Endodermal cell (in vitro differentiated cells): ENCODE results near the gene PRDM16. TPM values are rescaled to one million over a fixed set of nuclear protein-coding genes. Genes with fewer than 3 reads are reported as not detected.

Experiments used
- DNase-seq: peaks from one replicate; pipeline ENCODE4 v3.0.0-alpha.2; 2017
- H3K27ac ChIP-seq: 2 replicates; pipeline ENCODE4 v1.5.1; 2013; ENCODE audit warnings: mild to moderate bottlenecking, low read depth, low read length, moderate library complexity
- H3K27me3 ChIP-seq: 2 replicates; pipeline ENCODE4 v1.6.1; 2013; ENCODE audit warnings: mild to moderate bottlenecking, low read length, moderate library complexity; ENCODE audit not compliant: insufficient read depth, control insufficient read depth, poor library complexity, severe bottlenecking
- H3K36me3 ChIP-seq: 2 replicates; pipeline ENCODE4 v1.7.0; 2013; ENCODE audit warnings: mild to moderate bottlenecking, low read length, moderate library complexity; ENCODE audit not compliant: control insufficient read depth, insufficient read depth
- H3K4me1 ChIP-seq: one replicate; pipeline ENCODE4 v1.7.0; 2013; ENCODE audit warnings: low read length; ENCODE audit not compliant: control insufficient read depth, insufficient read depth
- H3K4me3 ChIP-seq: 2 replicates; pipeline ENCODE4 v1.5.1; 2013; ENCODE audit warnings: mild to moderate bottlenecking, low read length, moderate library complexity
- H3K9ac ChIP-seq: 2 replicates; pipeline ENCODE4 v1.6.1; 2013; ENCODE audit warnings: mild to moderate bottlenecking, low read length, moderate library complexity; ENCODE audit not compliant: poor library complexity, severe bottlenecking; ENCODE audit errors: extremely low read depth
- H3K9me3 ChIP-seq: 2 replicates; pipeline ENCODE4 v1.6.1; 2013; ENCODE audit warnings: mild to moderate bottlenecking, low read length, moderate library complexity; ENCODE audit not compliant: control insufficient read depth
- H3K27ac Mint-ChIP-seq: 2 replicates; pipeline ENCODE4 v1.8.0; 2020; ENCODE audit warnings: mixed read lengths
- H3K27me3 Mint-ChIP-seq: 2 replicates; pipeline ENCODE4 v1.8.0; 2021; ENCODE audit warnings: mild to moderate bottlenecking, mixed read lengths; ENCODE audit not compliant: insufficient read depth
- H3K36me3 Mint-ChIP-seq: 2 replicates; pipeline ENCODE4 v1.8.0; 2020; ENCODE audit warnings: low read depth, mixed read lengths
- H3K4me1 Mint-ChIP-seq: 2 replicates; pipeline ENCODE4 v1.8.0; 2020; ENCODE audit warnings: mixed read lengths
- H3K4me3 Mint-ChIP-seq: 2 replicates; pipeline ENCODE4 v1.8.0; 2020; ENCODE audit warnings: mild to moderate bottlenecking, moderate library complexity, mixed read lengths
- H3K9me3 Mint-ChIP-seq: 2 replicates; pipeline ENCODE4 v1.8.0; 2020; ENCODE audit warnings: mild to moderate bottlenecking, mixed read lengths
- WGBS, 2 experiments: methylation state at CpG; one replicate each; pipeline versions ENCODE4 v1.1.5 to v1.1.7; 2013; ENCODE audit warnings: missing lambda C conversion rate in 2 of 2, mixed read lengths in 1 of 2; ENCODE audit not compliant: insufficient coverage in 1 of 2, insufficient read length in 1 of 2; 5-methylcytosine and 5-hydroxymethylcytosine counted together
- total RNA-seq, 2 donors: library from RNA; stranded (reverse); fragmentation: NEBNext Ultra II Directional in 1 of 2; extraction: Animal tissue kit (Norgen Biotek cat#: 25700) in 1 of 2; gene quantifications; 2 replicates in 1 of 2; 3 replicates in 1 of 2; pipeline ENCODE4 v1.2.1, GENCODE V29; 2021
- TF ChIP-seq, protein P1 (sequence below): fragments of 200-600 bp; sonication (generic); conservative IDR thresholded peaks from 2 replicates; pipeline ENCODE4 v1.5.0; 2021; ENCODE audit warnings: antibody characterized with exemption, mild to moderate bottlenecking

The PRDM16 gene
- total RNA-seq, 2 donors from 2014 or later = 2.1 to 4.0 TPM

DNA sequence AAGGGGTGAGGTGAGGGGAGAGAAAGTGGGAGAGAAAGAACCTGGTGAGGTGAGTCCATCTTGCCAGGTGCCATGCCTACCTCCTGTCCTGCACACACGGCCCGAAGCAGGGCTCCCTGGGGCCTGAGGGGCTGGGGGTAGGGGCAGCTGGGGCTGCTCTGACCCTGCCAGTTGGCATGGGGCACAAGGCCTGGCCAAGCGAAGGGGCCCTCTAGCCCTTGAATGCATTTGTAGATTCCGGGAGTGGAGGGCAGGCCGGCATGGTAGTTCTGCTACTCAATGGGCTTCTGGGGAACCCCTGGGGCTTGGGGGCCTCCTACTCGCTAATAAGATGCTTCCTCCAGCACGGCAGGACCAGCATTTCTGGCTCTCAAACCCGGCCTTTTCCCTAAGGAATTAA, 3.6 kb upstream of the PRDM16 start:
- H3K4me1 ChIP-seq = peaks cover 4% of the 10 kb centered on the region
- no peak overlapping the region for H3K27ac Mint-ChIP-seq
- no peak overlapping the region for H3K4me3 Mint-ChIP-seq
- H3K9ac ChIP-seq = no peak overlapping the region
- no peaks in the 10 kb centered on the region for H3K36me3 Mint-ChIP-seq
- peaks cover 93% of the 10 kb centered on the region for H3K27me3 ChIP-seq
- H3K27me3 Mint-ChIP-seq = peaks cover 83% of the 10 kb centered on the region
- no peak overlapping the region for H3K4me3 ChIP-seq
- TF ChIP-seq, protein P1, sequence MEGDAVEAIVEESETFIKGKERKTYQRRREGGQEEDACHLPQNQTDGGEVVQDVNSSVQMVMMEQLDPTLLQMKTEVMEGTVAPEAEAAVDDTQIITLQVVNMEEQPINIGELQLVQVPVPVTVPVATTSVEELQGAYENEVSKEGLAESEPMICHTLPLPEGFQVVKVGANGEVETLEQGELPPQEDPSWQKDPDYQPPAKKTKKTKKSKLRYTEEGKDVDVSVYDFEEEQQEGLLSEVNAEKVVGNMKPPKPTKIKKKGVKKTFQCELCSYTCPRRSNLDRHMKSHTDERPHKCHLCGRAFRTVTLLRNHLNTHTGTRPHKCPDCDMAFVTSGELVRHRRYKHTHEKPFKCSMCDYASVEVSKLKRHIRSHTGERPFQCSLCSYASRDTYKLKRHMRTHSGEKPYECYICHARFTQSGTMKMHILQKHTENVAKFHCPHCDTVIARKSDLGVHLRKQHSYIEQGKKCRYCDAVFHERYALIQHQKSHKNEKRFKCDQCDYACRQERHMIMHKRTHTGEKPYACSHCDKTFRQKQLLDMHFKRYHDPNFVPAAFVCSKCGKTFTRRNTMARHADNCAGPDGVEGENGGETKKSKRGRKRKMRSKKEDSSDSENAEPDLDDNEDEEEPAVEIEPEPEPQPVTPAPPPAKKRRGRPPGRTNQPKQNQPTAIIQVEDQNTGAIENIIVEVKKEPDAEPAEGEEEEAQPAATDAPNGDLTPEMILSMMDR = no peak
- H3K36me3 ChIP-seq = no peaks in the 10 kb centered on the region
- H3K27ac ChIP-seq = no peak overlapping the region
- peaks cover 2% of the 10 kb centered on the region for H3K4me1 Mint-ChIP-seq
- H3K9me3 Mint-ChIP-seq = no peaks in the 10 kb centered on the region
- WGBS, 2 experiments = 60 to 78% methylated on average over 5 to 8 of the region's 8 CpGs
- no peak for DNase-seq
- no peaks in the 10 kb centered on the region for H3K9me3 ChIP-seq

DNA sequence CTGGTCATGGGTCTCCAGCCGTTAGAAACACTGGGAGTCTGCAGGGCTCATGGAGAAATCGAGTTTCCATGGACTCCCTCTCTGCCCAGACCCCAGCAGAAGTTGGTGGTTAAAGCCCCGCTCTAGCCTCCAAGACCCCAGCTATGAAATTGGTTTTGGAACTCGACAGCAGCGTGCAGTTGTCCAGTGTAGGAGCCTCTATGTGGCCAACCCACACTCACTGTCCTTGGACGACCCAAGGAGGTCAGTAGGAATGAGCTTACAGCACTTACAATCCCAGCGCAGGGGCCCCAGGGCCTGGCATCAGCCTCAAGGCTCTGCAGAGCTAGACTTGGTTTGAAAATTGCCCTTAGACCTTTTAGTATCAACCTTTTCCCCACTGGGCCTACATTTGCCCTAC, 3.2 kb upstream of the PRDM16 start:
- no peaks in the 10 kb centered on the region for H3K9me3 Mint-ChIP-seq
- Histone ChIP-seq H3K36me3 (no peaks in the 10 kb centered on the region), H3K27ac (no peak overlapping the region), H3K9me3 (no peaks in the 10 kb centered on the region), H3K27me3 (peaks cover 93% of the 10 kb centered on the region), H3K4me1 (peaks cover 4% of the 10 kb centered on the region), H3K9ac (no peak overlapping the region), H3K4me3 (no peak overlapping the region)
- H3K4me3 Mint-ChIP-seq = no peak overlapping the region
- peaks cover 2% of the 10 kb centered on the region for H3K4me1 Mint-ChIP-seq
- no peak overlapping the region for H3K27ac Mint-ChIP-seq
- H3K27me3 Mint-ChIP-seq = peaks cover 83% of the 10 kb centered on the region
- 78 to 80% methylated on average over 7 of the region's 7 CpGs for WGBS, 2 experiments
- TF ChIP-seq, protein P1 = no peak
- no peak for DNase-seq
- no peaks in the 10 kb centered on the region for H3K36me3 Mint-ChIP-seq

DNA sequence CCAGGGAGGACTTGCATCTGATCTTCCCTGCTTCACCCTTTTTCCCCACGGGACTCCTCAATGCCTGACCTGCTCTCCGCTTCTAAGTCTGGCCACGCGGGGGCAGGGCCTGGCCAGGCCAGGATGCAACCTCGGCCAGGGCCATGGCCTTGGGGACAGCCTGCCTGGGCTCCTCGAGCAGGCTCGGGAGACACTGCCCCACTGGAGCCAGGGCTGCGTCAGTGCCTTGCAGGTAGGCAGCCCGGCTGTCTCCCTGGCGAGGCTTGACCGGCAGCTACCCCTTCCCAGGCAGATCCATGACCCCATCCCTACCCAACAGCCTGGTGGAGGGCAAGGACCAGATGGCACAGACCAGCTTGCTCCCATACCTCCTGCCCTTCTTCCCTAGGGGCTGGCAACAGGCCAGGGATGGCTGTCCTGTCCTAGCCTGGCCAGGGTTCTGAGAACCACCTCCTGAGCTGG, 2.7 kb upstream of the PRDM16 start:
- H3K27me3 Mint-ChIP-seq = peaks cover 82% of the 10 kb centered on the region
- TF ChIP-seq, protein P1 = peak; percentile 71

More for the DNA sequence above, 2.7 kb upstream of the PRDM16 start:
- H3K4me3 Mint-ChIP-seq = no peak overlapping the region
- Histone ChIP-seq H3K4me1 (peaks cover 4% of the 10 kb centered on the region), H3K27ac (no peak overlapping the region), H3K4me3 (no peak overlapping the region), H3K36me3 (no peaks in the 10 kb centered on the region), H3K9me3 (no peaks in the 10 kb centered on the region), H3K27me3 (peaks cover 93% of the 10 kb centered on the region), H3K9ac (no peak overlapping the region)
- H3K27ac Mint-ChIP-seq = no peak overlapping the region
- peak; percentile 86 for DNase-seq
- H3K36me3 Mint-ChIP-seq = no peaks in the 10 kb centered on the region
- WGBS, 2 experiments = 33 to 59% methylated on average over 6 to 11 of the region's 11 CpGs
- peaks cover 2% of the 10 kb centered on the region for H3K4me1 Mint-ChIP-seq
- H3K9me3 Mint-ChIP-seq = no peaks in the 10 kb centered on the region
